ENCODE results near the gene AIG1.

The AIG1 gene

GRCh38 chr6:143385636-143386035, 324.9 kb downstream of the AIG1 start:
- DNase-seq: no peak

GRCh38 chr6:143390278-143390677, 329.6 kb downstream of the AIG1 start:
- no peak for DNase-seq
